HepG2 (cell line): Measurements from ENCODE around the gene CAPZA2. TPM values are rescaled to one million over a fixed set of nuclear protein-coding genes. Genes with fewer than 3 reads are reported as not detected.

ENCODE experiments used
- ATAD3A ChIP-seq: sonication (generic); formaldehyde crosslinking; IDR thresholded peaks from 2 replicates; pipeline ENCODE4 v1.4.0; 2020; ENCODE audit warnings: missing genetic modification reagents
- ESRRA ChIP-seq: sonication (generic); formaldehyde crosslinking; IDR thresholded peaks from 2 replicates; pipeline ENCODE4 v1.5.1; 2020; ENCODE audit warnings: mild to moderate bottlenecking, low read depth, missing genetic modification reagents
- HNF4A ChIP-seq: sonication (generic); formaldehyde crosslinking; IDR thresholded peaks from 2 replicates; pipeline ENCODE4 v1.4.0; 2020; ENCODE audit warnings: missing genetic modification reagents
- KLF16 ChIP-seq, 2 experiments: sonication (generic) in 1 of 2; formaldehyde crosslinking in 1 of 2; IDR thresholded peaks; 2 replicates each; pipeline versions ENCODE4 v1.6.1 to v1.8.0; 2016 to 2023; ENCODE audit warnings: missing genetic modification reagents in 2 of 2, missing compliant biosample characterization in 1 of 2
- KMT2B ChIP-seq: IDR thresholded peaks from 2 replicates; pipeline ENCODE4 v1.6.1; 2016; ENCODE audit warnings: missing genetic modification reagents, missing compliant biosample characterization
- PHF21A ChIP-seq: sonication (generic); formaldehyde crosslinking; IDR thresholded peaks from 2 replicates; pipeline ENCODE4 v1.5.0; 2020; ENCODE audit warnings: mild to moderate bottlenecking, missing genetic modification reagents
- POLR2AphosphoS5 ChIP-seq: IDR thresholded peaks from 2 replicates; pipeline ENCODE4 v1.6.1; 2012; ENCODE audit warnings: low read depth, low read length
- RAD51 ChIP-seq: fragments of 450-650 bp; IDR thresholded peaks from 2 replicates; pipeline ENCODE4 v1.6.1; 2016; ENCODE audit warnings: borderline replicate concordance
- RBM39 ChIP-seq: fragments of 200-400 bp; formaldehyde crosslinking; IDR thresholded peaks from one replicate; pipeline ENCODE4 v1.6.1; 2018; ENCODE audit warnings: antibody characterized with exemption, mild to moderate bottlenecking, low read depth, low read length; ENCODE audit not compliant: poor library complexity, severe bottlenecking
- SRSF4 ChIP-seq: fragments of 200-400 bp; formaldehyde crosslinking; IDR thresholded peaks from one replicate; pipeline ENCODE4 v1.6.1; 2018; ENCODE audit warnings: mild to moderate bottlenecking, low read depth, low read length, moderate library complexity; ENCODE audit not compliant: poor library complexity, severe bottlenecking
- SRSF9 ChIP-seq: fragments of 200-400 bp; formaldehyde crosslinking; IDR thresholded peaks from 2 replicates; pipeline ENCODE4 v1.6.1; 2018; ENCODE audit warnings: borderline replicate concordance, mild to moderate bottlenecking, low read depth, low read length; ENCODE audit not compliant: insufficient read depth, poor library complexity, severe bottlenecking
- TEAD3 ChIP-seq: optimal IDR thresholded peaks from 2 replicates; pipeline ENCODE3; 2016; ENCODE audit warnings: borderline replicate concordance
- ZBTB1 ChIP-seq: sonication (generic); formaldehyde crosslinking; IDR thresholded peaks from 2 replicates; pipeline ENCODE4 v1.4.0; 2020; ENCODE audit warnings: missing genetic modification reagents, borderline replicate concordance
- ZEB1 ChIP-seq: IDR thresholded peaks from 2 replicates; pipeline ENCODE4 v1.6.1; 2012; ENCODE audit warnings: mild to moderate bottlenecking, low read depth, inconsistent platforms; ENCODE audit not compliant: insufficient replicate concordance
- ZNF20 ChIP-seq: sonication (generic); formaldehyde crosslinking; IDR thresholded peaks from 2 replicates; pipeline ENCODE4 v1.4.0; 2020; ENCODE audit warnings: mild to moderate bottlenecking, moderate library complexity, missing genetic modification reagents
- ZNF44 ChIP-seq: sonication (generic); formaldehyde crosslinking; IDR thresholded peaks from 2 replicates; pipeline ENCODE4 v1.5.1; 2020; ENCODE audit warnings: mild to moderate bottlenecking, missing genetic modification reagents
- polyA plus RNA-seq, 8 experiments: library from polyadenylated mRNA; depleted of rRNA in 3 of 8; stranded (reverse) in 7 of 8; unstranded in 1 of 8; fragments of >200 nt; fragmentation: Illumina TruSeq in 4 of 8; extraction: Trizol in 4 of 8; gene quantifications; 2 replicates each; pipeline versions ENCODE4 v1.2.1 to v1.2.3, GENCODE V29; 2011 to 2016; ENCODE audit warnings: low read depth in 4 of 8, missing spikeins in 1 of 8, mixed read lengths in 1 of 8; ENCODE audit not compliant: insufficient read depth in 1 of 8
- total RNA-seq, 5 experiments: library from RNA; depleted of rRNA; stranded (reverse); fragments of >200 nt; fragmentation: Illumina TruSeq; extraction: Trizol; gene quantifications; 2 replicates each; pipeline ENCODE4 v1.2.3, GENCODE V29; 2016; ENCODE audit warnings: low read depth in 1 of 5
- TF ChIP-seq, protein P1 (sequence below): sonication (generic); formaldehyde crosslinking; IDR thresholded peaks from 2 replicates; pipeline ENCODE4 v1.8.1; 2023; ENCODE audit warnings: mild to moderate bottlenecking, moderate library complexity, missing genetic modification reagents
- TF ChIP-seq, protein P2 (sequence below): sonication (generic); formaldehyde crosslinking; IDR thresholded peaks from 2 replicates; pipeline ENCODE4 v1.4.0; 2020; ENCODE audit warnings: missing genetic modification reagents
- TF ChIP-seq, protein P3 (sequence below): sonication (generic); formaldehyde crosslinking; IDR thresholded peaks from 2 replicates; pipeline ENCODE4 v1.8.1; 2023; ENCODE audit warnings: mild to moderate bottlenecking, inconsistent platforms, moderate library complexity, missing genetic modification reagents, borderline replicate concordance
- TF ChIP-seq, protein P4 (sequence below): IDR thresholded peaks from 2 replicates; pipeline ENCODE4 v1.6.1; 2016

Gene CAPZA2
- total and polyA plus RNA-seq, 2 of the 13 experiments (the other 11 are each of a cell fraction or from before 2014, with no cell fraction given): 38.4 to 199 TPM

DNA sequence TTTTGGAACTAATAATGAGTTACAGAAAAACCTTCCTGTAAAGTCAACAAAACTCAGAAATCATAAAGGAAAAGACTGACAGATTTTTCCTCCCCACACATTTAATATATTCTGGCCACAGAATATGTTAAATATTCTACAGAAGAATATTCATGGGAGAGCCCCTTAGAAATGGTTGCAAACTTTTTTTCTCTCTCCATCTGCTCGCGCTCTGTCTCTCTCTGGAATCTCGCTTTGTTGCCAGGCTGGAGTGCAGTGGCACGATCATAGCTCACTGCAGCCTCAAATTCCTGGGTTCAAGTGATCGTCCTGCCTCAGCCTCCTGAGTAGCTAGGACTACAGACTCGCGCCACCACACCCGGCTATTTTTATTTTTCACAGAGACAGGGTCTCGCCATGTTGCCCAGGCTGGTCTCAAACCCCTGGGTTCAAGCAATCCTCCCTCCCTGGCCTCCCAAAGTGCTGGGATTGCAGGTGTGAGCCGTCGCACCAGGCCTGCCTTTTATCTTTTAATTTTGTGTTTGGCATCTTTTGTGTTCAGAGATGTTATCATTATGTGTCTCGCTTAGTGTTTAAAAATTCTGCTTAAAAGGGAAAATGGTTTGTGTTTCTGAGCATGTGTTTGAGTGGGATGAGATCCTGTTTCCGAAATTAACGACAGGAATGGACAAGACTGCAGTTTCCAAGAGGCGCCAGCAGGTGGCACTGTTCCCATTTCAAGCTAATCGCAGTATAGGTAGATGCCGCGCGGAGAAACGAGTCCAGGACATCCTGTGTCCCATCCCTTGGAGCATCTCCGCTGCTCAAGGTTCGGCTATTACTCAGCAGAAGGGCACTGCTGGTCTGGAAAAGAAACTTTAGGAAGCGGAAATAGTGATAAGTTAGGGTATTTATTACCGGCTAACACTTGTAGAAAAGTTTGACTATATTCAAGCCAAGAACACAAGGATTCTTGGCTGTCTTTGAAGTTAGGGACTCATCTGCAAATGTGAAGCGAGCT, 67.8 kb downstream of the CAPZA2 start (continued):
- no peak for TF ChIP-seq SRSF9
- TF ChIP-seq RAD51: no peak
- no peak for TF ChIP-seq ZNF44
- TF ChIP-seq, protein P1, sequence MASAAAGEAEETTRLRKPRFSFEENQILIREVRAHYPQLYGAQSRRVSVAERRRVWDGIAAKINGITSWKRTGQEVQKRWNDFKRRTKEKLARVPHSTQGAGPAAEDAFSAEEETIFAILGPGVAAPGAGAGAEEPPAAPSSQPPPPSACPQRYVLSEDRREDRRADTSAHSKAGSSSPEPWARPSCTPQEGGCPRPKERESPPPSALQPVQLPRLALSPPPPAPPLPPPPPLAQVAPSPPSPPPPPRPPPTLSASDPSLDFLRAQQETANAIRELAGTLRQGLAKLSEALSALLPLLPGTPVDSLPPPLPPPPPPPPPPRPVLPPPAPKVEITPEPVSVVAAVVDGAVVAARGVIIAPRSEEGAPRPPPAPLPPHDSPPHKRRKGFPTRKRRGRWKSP: 0 out of 2 replicates have a peak, but pooled peaks have one; percentile 13
- TF ChIP-seq ZEB1: peak; percentile 38
- TF ChIP-seq TEAD3 (CRISPR knock-in tag): peak; percentile 24
- TF ChIP-seq, protein P2, sequence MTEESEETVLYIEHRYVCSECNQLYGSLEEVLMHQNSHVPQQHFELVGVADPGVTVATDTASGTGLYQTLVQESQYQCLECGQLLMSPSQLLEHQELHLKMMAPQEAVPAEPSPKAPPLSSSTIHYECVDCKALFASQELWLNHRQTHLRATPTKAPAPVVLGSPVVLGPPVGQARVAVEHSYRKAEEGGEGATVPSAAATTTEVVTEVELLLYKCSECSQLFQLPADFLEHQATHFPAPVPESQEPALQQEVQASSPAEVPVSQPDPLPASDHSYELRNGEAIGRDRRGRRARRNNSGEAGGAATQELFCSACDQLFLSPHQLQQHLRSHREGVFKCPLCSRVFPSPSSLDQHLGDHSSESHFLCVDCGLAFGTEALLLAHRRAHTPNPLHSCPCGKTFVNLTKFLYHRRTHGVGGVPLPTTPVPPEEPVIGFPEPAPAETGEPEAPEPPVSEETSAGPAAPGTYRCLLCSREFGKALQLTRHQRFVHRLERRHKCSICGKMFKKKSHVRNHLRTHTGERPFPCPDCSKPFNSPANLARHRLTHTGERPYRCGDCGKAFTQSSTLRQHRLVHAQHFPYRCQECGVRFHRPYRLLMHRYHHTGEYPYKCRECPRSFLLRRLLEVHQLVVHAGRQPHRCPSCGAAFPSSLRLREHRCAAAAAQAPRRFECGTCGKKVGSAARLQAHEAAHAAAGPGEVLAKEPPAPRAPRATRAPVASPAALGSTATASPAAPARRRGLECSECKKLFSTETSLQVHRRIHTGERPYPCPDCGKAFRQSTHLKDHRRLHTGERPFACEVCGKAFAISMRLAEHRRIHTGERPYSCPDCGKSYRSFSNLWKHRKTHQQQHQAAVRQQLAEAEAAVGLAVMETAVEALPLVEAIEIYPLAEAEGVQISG: peak; percentile 18; the same call in 1 of the 2 replicates
- no peak for TF ChIP-seq ATAD3A (CRISPR knock-in tag)
- no peak for TF ChIP-seq RBM39
- no peak for TF ChIP-seq HNF4A (CRISPR knock-in tag)
- TF ChIP-seq ZBTB1 (CRISPR knock-in tag): no peak
- no peak for TF ChIP-seq SRSF4
- 0 out of 2 replicates have a peak, but pooled peaks have one; percentile 24 for TF ChIP-seq PHF21A
- TF ChIP-seq POLR2AphosphoS5: no peak
- TF ChIP-seq KLF16 (CRISPR knock-in tag; IDR thresholded peaks at IDR 0.05): peak in 1 of 2 experiments; percentile 67; a peak in 2 of 4 replicates
- TF ChIP-seq, protein P3, sequence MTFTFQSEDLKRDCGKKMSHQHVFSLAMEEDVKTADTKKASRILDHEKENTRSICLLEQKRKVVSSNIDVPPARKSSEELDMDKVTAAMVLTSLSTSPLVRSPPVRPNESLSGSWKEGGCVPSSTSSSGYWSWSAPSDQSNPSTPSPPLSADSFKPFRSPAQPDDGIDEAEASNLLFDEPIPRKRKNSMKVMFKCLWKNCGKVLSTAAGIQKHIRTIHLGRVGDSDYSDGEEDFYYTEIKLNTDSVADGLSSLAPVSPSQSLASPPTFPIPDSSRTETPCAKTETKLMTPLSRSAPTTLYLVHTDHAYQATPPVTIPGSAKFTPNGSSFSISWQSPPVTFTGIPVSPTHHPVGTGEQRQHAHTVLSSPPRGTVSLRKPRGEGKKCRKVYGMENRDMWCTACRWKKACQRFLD (CRISPR knock-in tag): no peak
- TF ChIP-seq ZNF20 (CRISPR knock-in tag): no peak
- no peak for TF ChIP-seq ESRRA (CRISPR knock-in tag)
- TF ChIP-seq, protein P4, sequence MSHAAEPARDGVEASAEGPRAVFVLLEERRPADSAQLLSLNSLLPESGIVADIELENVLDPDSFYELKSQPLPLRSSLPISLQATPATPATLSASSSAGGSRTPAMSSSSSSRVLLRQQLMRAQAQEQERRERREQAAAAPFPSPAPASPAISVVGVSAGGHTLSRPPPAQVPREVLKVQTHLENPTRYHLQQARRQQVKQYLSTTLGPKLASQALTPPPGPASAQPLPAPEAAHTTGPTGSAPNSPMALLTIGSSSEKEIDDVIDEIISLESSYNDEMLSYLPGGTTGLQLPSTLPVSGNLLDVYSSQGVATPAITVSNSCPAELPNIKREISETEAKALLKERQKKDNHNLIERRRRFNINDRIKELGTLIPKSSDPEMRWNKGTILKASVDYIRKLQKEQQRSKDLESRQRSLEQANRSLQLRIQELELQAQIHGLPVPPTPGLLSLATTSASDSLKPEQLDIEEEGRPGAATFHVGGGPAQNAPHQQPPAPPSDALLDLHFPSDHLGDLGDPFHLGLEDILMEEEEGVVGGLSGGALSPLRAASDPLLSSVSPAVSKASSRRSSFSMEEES (CRISPR knock-in tag): 0 out of 2 replicates have a peak, but pooled peaks have one; percentile 12
- no peak; the same call in 1 of the 2 replicates for TF ChIP-seq KMT2B (CRISPR knock-in tag)
